Effector CD8-positive, alpha-beta T cell (primary cell): ENCODE measurements around the gene INSC.

Experiments used
- DNase-seq: peaks from one replicate; lab custom pipeline; 2025; lab: John Stamatoyannopoulos, UW

The INSC gene

GRCh38 chr11:15189189-15189588, 74.5 kb downstream of the INSC start:
- no peak for DNase-seq

GRCh38 chr11:15189641-15190365, 75.1 kb downstream of the INSC start:
- no peak for DNase-seq

GRCh38 chr11:15190611-15191010, 75.9 kb downstream of the INSC start:
- no peak for DNase-seq

- no peak for DNase-seq
These were observed 77.4 kb downstream of the INSC start for GRCh38 chr11:15192005-15192556.

GRCh38 chr11:15194671-15195415, 80.1 kb downstream of the INSC start:
- no peak for DNase-seq

- no peak for DNase-seq
These were observed 80.9 kb downstream of the INSC start for GRCh38 chr11:15195454-15196200.

GRCh38 chr11:15196704-15197103, 82.0 kb downstream of the INSC start:
- no peak for DNase-seq

GRCh38 chr11:15197696-15198095, 83.0 kb downstream of the INSC start:
- no peak for DNase-seq

GRCh38 chr11:15198284-15198683, 83.6 kb downstream of the INSC start:
- no peak for DNase-seq

- no peak for DNase-seq
These were observed 85.0 kb downstream of the INSC start for GRCh38 chr11:15199693-15200092.

GRCh38 chr11:15200696-15201095, 86.0 kb downstream of the INSC start:
- DNase-seq, result no peak

- no peak for DNase-seq
These were observed 86.9 kb downstream of the INSC start for GRCh38 chr11:15201586-15201985.

GRCh38 chr11:15202626-15203025, 87.9 kb downstream of the INSC start:
- no peak for DNase-seq

- DNase-seq, result no peak
These were observed 90.0 kb downstream of the INSC start for GRCh38 chr11:15204711-15205110.

GRCh38 chr11:15206791-15207190, 92.1 kb downstream of the INSC start:
- DNase-seq, result no peak

GRCh38 chr11:15208378-15209222, 93.9 kb downstream of the INSC start:
- peak; percentile 65 for DNase-seq

- DNase-seq, result no peak
These were observed 98.2 kb downstream of the INSC start for GRCh38 chr11:15212876-15213275.

GRCh38 chr11:15213471-15214231, 98.9 kb downstream of the INSC start:
- DNase-seq, result no peak

GRCh38 chr11:15215005-15215404, 100.3 kb downstream of the INSC start:
- no peak for DNase-seq

- DNase-seq, result no peak
These were observed 102.0 kb downstream of the INSC start for GRCh38 chr11:15216678-15217077.

- no peak for DNase-seq
These were observed 102.7 kb downstream of the INSC start for GRCh38 chr11:15217416-15217815.
